SK-N-SH (cell line): ENCODE measurements around the gene ZMIZ1. TPM values are rescaled to one million over a fixed set of nuclear protein-coding genes. Genes with fewer than 3 reads are reported as not detected.
A peak's percentile ranks its signal among the peaks of the same experiment; 100 is the strongest.

Experiments
- CTCF ChIA-PET: fragments of 300-600, 350-600 bp; formaldehyde crosslinking; extraction: SDS; loops from one replicate; lab custom pipeline; 2021; lab: Yijun Ruan, JAX
- POLR2A ChIA-PET: fragments of 350-600 bp; sonication (Branson Sonifier 250); formaldehyde crosslinking; extraction: SDS; loops from one replicate; lab custom pipeline; 2020; ENCODE audit warnings: antibody characterized with exemption, inconsistent platforms; lab: Yijun Ruan, JAX
- DNase-seq: peaks from one replicate; pipeline ENCODE4 v3.0.0; 2012
- H2AFZ ChIP-seq: fragments of 200-600 bp; sonication (generic); 2 replicates; pipeline ENCODE4 v1.8.1; 2016; ENCODE audit warnings: antibody characterized with exemption, mild to moderate bottlenecking, low read depth
- H3F3A ChIP-seq: fragments of 200-600 bp; sonication (generic); replicated peaks from 2 replicates; pipeline ENCODE3; 2016; ENCODE audit warnings: antibody characterized with exemption, mild to moderate bottlenecking; ENCODE audit not compliant: insufficient read depth
- H3K27ac ChIP-seq, 2 experiments: fragments of 200-500 bp in 1 of 2; fragments of 200-600 bp in 1 of 2; sonication (Bioruptor generic) in 1 of 2; sonication (generic), shearing (Covaris generic) in 1 of 2; 2 replicates each; pipeline versions ENCODE4 v1.5.1 to v1.6.1; 2014 to 2016; ENCODE audit warnings: low read depth in 2 of 2, inconsistent platforms in 1 of 2, low read length in 1 of 2, mild to moderate bottlenecking in 1 of 2, mixed read lengths in 1 of 2
- H3K27me3 ChIP-seq: fragments of 200-600 bp; sonication (generic), shearing (Covaris generic); 2 replicates; pipeline ENCODE4 v1.6.1; 2016; ENCODE audit warnings: mixed run types; ENCODE audit not compliant: insufficient read depth
- H3K36me3 ChIP-seq, 2 experiments: fragments of 200-500 bp in 1 of 2; fragments of 200-600 bp in 1 of 2; sonication (Bioruptor generic) in 1 of 2; sonication (generic) in 1 of 2; replicated peaks in 1 of 2; 2 replicates each; pipeline versions ENCODE3 to v1.5.1; 2014 to 2016; ENCODE audit warnings: low read length in 1 of 2, mild to moderate bottlenecking in 1 of 2; ENCODE audit not compliant: insufficient read depth in 2 of 2, control insufficient read depth in 1 of 2
- H3K4me1 ChIP-seq, 2 experiments: fragments of 200-500 bp in 1 of 2; fragments of 200-600 bp in 1 of 2; sonication (Bioruptor generic) in 1 of 2; sonication (generic), shearing (Covaris generic) in 1 of 2; 2 replicates each; pipeline versions ENCODE4 v1.5.1 to v1.6.1; 2014 to 2016; ENCODE audit warnings: low read depth in 1 of 2, low read length in 1 of 2, mixed run types in 1 of 2; ENCODE audit not compliant: insufficient read depth in 2 of 2, control insufficient read depth in 1 of 2
- H3K4me2 ChIP-seq: fragments of 200-600 bp; sonication (generic), shearing (Covaris generic); 2 replicates; pipeline ENCODE4 v1.6.1; 2017; ENCODE audit warnings: mixed run types
- H3K4me3 ChIP-seq, 2 experiments: fragments of 200-500 bp in 1 of 2; fragments of 200-600 bp in 1 of 2; sonication (Bioruptor generic) in 1 of 2; sonication (generic), shearing (Covaris generic) in 1 of 2; 2 replicates each; pipeline versions ENCODE4 v1.5.1 to v1.8.1; 2014 to 2016; ENCODE audit warnings: low read depth in 2 of 2, inconsistent platforms in 1 of 2, low read length in 1 of 2, mild to moderate bottlenecking in 1 of 2, mixed read lengths in 1 of 2, moderate library complexity in 1 of 2
- H3K79me2 ChIP-seq: fragments of 200-600 bp; sonication (generic); 2 replicates; pipeline ENCODE4 v1.8.1; 2017; ENCODE audit warnings: mild to moderate bottlenecking; ENCODE audit not compliant: insufficient read depth
- H3K9ac ChIP-seq: fragments of 200-600 bp; sonication (generic); 2 replicates; pipeline ENCODE4 v1.6.1; 2017; ENCODE audit warnings: mixed run types
- H3K9me2 ChIP-seq: fragments of 200-600 bp; sonication (generic); 2 replicates; pipeline ENCODE4 v1.6.1; 2017; ENCODE audit warnings: mixed run types
- H3K9me3 ChIP-seq: fragments of 200-600 bp; sonication (generic); 2 replicates; pipeline ENCODE4 v1.6.1; 2017; ENCODE audit warnings: mixed run types, mild to moderate bottlenecking, moderate library complexity
- H4K20me1 ChIP-seq: fragments of 200-600 bp; sonication (generic); 2 replicates; pipeline ENCODE4 v1.6.1; 2017; ENCODE audit warnings: mild to moderate bottlenecking, mixed run types; ENCODE audit not compliant: insufficient read depth
- CTCF ChIP-seq: fragments of 200-600 bp; sonication (generic); IDR thresholded peaks from 2 replicates; pipeline ENCODE4 v1.6.1; 2017; ENCODE audit warnings: antibody characterized with exemption, mild to moderate bottlenecking, moderate library complexity
- ELF1 ChIP-seq: IDR thresholded peaks from 2 replicates; pipeline ENCODE4 v1.4.0; 2012
- RAD21 ChIP-seq: IDR thresholded peaks from 2 replicates; pipeline ENCODE4 v1.6.1; 2012; ENCODE audit warnings: mild to moderate bottlenecking, low read length
- RFX5 ChIP-seq: IDR thresholded peaks from 2 replicates; pipeline ENCODE4 v1.6.1; 2012; ENCODE audit warnings: mild to moderate bottlenecking, improper control_type of control experiment, low read length
- RXRA ChIP-seq: IDR thresholded peaks from 2 replicates; pipeline ENCODE4 v1.4.0; 2012; ENCODE audit warnings: low read depth, mild to moderate bottlenecking, borderline replicate concordance
- SMC3 ChIP-seq: IDR thresholded peaks from 2 replicates; pipeline ENCODE4 v1.6.1; 2012; ENCODE audit warnings: low read depth, low read length, improper control_type of control experiment
- TAF1 ChIP-seq: IDR thresholded peaks from 2 replicates; pipeline ENCODE4 v1.6.1; 2012; ENCODE audit warnings: low read depth, mild to moderate bottlenecking, low read length, moderate library complexity, borderline replicate concordance
- WGBS: methylation state at CpG from one replicate; pipeline ENCODE4 v1.1.6; 2017; ENCODE audit warnings: low lambda C conversion rate; 5-methylcytosine and 5-hydroxymethylcytosine counted together
- polyA plus RNA-seq, 3 experiments: library from polyadenylated mRNA; depleted of rRNA; stranded (reverse); fragments of >200 nt; gene quantifications; 2 replicates each; pipeline ENCODE4 v1.2.3, GENCODE V29; 2012

The ZMIZ1 gene
- polyA plus RNA-seq, 1 of the 3 experiments (the other 2 are of a cell fraction), result 23.5 TPM

- H4K20me1 ChIP-seq, result peaks cover 26% of the 10 kb centered on the region
- no peaks in the 10 kb centered on the region for H3K27me3 ChIP-seq
- no peak overlapping the region; a peak in 1 of 4 replicates for H3K27ac ChIP-seq
- no peak overlapping the region for H2AFZ ChIP-seq
- no peak overlapping the region for H3K4me3 ChIP-seq
- no peaks in the 10 kb centered on the region for H3K9me2 ChIP-seq
- POLR2A ChIA-PET, result interaction anchor here (0.9 kb wide), 1 partner anchor 12 kb away, joined by 3 read pairs; no protein-coding TSS in a partner anchor
- CTCF ChIA-PET, result interaction anchor here (0.6 to 1.0 kb wide), 4 partner anchors 8 to 96 kb away, joined by 3 to 4 read pairs (median 4); no protein-coding TSS in a partner anchor
- WGBS, result 95% methylated on average over 11 of the region's 14 CpGs
- H3K4me2 ChIP-seq, result no peak overlapping the region
- peaks cover 12 to 15% of the 10 kb centered on the region in 2 experiments; a peak in 3 of 4 replicates for H3K4me1 ChIP-seq
- peaks cover 10% of the 10 kb centered on the region; the same call in 1 of the 2 replicates for H3K79me2 ChIP-seq
- H3F3A ChIP-seq, result peaks cover 29% of the 10 kb centered on the region
- H3K9ac ChIP-seq, result no peak overlapping the region
- TF ChIP-seq ELF1 (no peak), TAF1 (no peak), RFX5 (no peak)
- TF ChIP-seq, all 33 proteins: peak for 0
- peaks cover 33 to 70% of the 10 kb centered on the region in 2 experiments for H3K36me3 ChIP-seq
- H3K9me3 ChIP-seq, result no peaks in the 10 kb centered on the region
- DNase-seq, result no peak
Measured at GRCh38 chr10:79292026-79292766, 223.4 kb downstream of the ZMIZ1 start.

GRCh38 chr10:79292891-79293746 is 224.4 kb downstream of the ZMIZ1 start:
- Histone ChIP-seq H3K4me1 (peaks cover 6 to 14% of the 10 kb centered on the region in 2 experiments; a peak in 2 of 4 replicates), H4K20me1 (peaks cover 17% of the 10 kb centered on the region), H3K27me3 (no peaks in the 10 kb centered on the region), H3K27ac (peak overlapping the region in 1 of 2 experiments; percentile 63; a peak in 3 of 4 replicates), H3K9ac (peak overlapping the region; percentile 13; the same call in 1 of the 2 replicates), H3K79me2 (peaks cover under 1% of the 10 kb centered on the region; the same call in 1 of the 2 replicates), H2AFZ (no peak overlapping the region), H3K9me2 (no peaks in the 10 kb centered on the region), H3K4me2 (peak overlapping the region; percentile 44; the same call in 1 of the 2 replicates), H3K9me3 (no peaks in the 10 kb centered on the region), H3K36me3 (peaks cover 39 to 73% of the 10 kb centered on the region in 2 experiments), H3F3A (peaks cover 38% of the 10 kb centered on the region), H3K4me3 (no peak overlapping the region)
- ChIA-PET CTCF (interaction anchor here (0.6 to 1.2 kb wide), 3 partner anchors 9 to 32 kb away, joined by 3 to 4 read pairs (median 3); no protein-coding TSS in a partner anchor), POLR2A (interaction anchor here (0.9 kb wide), 1 partner anchor 11 kb away, joined by 3 read pairs; no protein-coding TSS in a partner anchor)
- WGBS, result 76% methylated on average over 17 of the region's 24 CpGs
- TF ChIP-seq RAD21 (peak; percentile 46), SMC3 (0 out of 2 replicates have a peak, but pooled peaks have one; percentile 32), CTCF (peak; percentile 49), ELF1 (no peak), RXRA (no peak)
- peak; percentile 85 for DNase-seq
